Heart right ventricle (tissue), 16 donors: ENCODE measurements around the gene NAA25. TPM values are rescaled to one million over a fixed set of nuclear protein-coding genes. Genes with fewer than 3 reads are reported as not detected.

ENCODE experiments used
- ATAC-seq, 8 donors: fragments of 200-7000 bp; cut with Tn5 transposase; one replicate each; pipeline ENCODE4 v1.9.1; 2020; ENCODE audit warnings: mild to moderate bottlenecking in 8 of 8, moderate library complexity in 8 of 8, moderate number of reproducible peaks in 1 of 8
- DNase-seq, 2 donors: peaks; one replicate each; pipeline ENCODE4 v3.0.0-alpha.2; 2020
- H3K27ac ChIP-seq, 10 donors: fragments of 200-600 bp; sonication (generic) in 2 of 10; one replicate each; pipeline versions ENCODE4 v1.5.0 to v1.8.0; 2020 to 2022; ENCODE audit warnings: mild to moderate bottlenecking in 3 of 10
- H3K27me3 ChIP-seq, 7 donors: fragments of 200-600 bp; one replicate each; pipeline ENCODE4 v1.8.0; 2021 to 2022; ENCODE audit warnings: mild to moderate bottlenecking in 2 of 7
- H3K36me3 ChIP-seq, 9 donors: fragments of 200-600 bp; sonication (generic) in 1 of 9; one replicate each; pipeline versions ENCODE4 v1.5.0 to v1.8.0; 2020 to 2022; ENCODE audit warnings: mild to moderate bottlenecking in 2 of 9
- H3K4me1 ChIP-seq, 9 donors: fragments of 200-600 bp; sonication (generic) in 1 of 9; one replicate each; pipeline versions ENCODE4 v1.5.0 to v1.8.0; 2020 to 2022; ENCODE audit warnings: mild to moderate bottlenecking in 4 of 9
- H3K4me3 ChIP-seq, 10 donors: fragments of 200-600 bp; sonication (generic) in 2 of 10; one replicate each; pipeline versions ENCODE4 v1.5.0 to v1.8.0; 2020 to 2022; ENCODE audit warnings: mild to moderate bottlenecking in 7 of 10, moderate library complexity in 2 of 10
- H3K9me3 ChIP-seq, 11 donors: fragments of 200-600 bp in 10 of 11; sonication (generic) in 2 of 11; one replicate each; pipeline versions ENCODE4 v1.5.0 to v1.8.0; 2013 to 2022; ENCODE audit warnings: mild to moderate bottlenecking in 2 of 11, control low read depth in 1 of 11, moderate library complexity in 1 of 11
- CTCF ChIP-seq, 9 donors: fragments of 200-600 bp; sonication (generic) in 2 of 9; IDR thresholded peaks; one replicate each; pipeline versions ENCODE4 v1.5.0 to v1.8.0; 2021 to 2022; ENCODE audit warnings: antibody characterized with exemption in 9 of 9, mild to moderate bottlenecking in 5 of 9, moderate library complexity in 1 of 9
- WGBS, 2 donors: extraction: QIAGEN DNeasy Blood & Tissue Kit; methylation state at CpG; one replicate each; pipeline ENCODE4 v1.1.7; 2013; ENCODE audit warnings: inconsistent platforms in 1 of 2; 5-methylcytosine and 5-hydroxymethylcytosine counted together
- intact Hi-C, 10 donors: fragments of 100-400 bp; cut with DNase I; formaldehyde crosslinking; loops; one replicate each; pipeline versions ENCODE4 v1.11.1 to v1.14.2; 2022
- polyA plus RNA-seq, 2 donors: library from polyadenylated mRNA; stranded (reverse); fragments of 200-250 nt; gene quantifications; one replicate each; pipeline ENCODE4 v1.2.3, GENCODE V29; 2013
- total RNA-seq, 10 donors: library from RNA; stranded (reverse); fragmentation: NEBNext Ultra II Directional in 3 of 10; extraction: Animal tissue kit (Norgen Biotek cat#: 25700) in 3 of 10; gene quantifications; one replicate each; pipeline versions ENCODE4 v1.2.1 to v1.2.4, GENCODE V29; 2021 to 2023
- donor health status: Arrhythmogenic right ventricular cardiomyopathy.
- donor health status: ischemic (EF 13 %, LVEDD 7.1; RV severe dilation, severe dysfunction).
- donor health status: healthy with polysubstance abuse.
- donor health status: DM: no; HTN: yes; CAD: no.
- donor health status: DM: no; HTN: no; CAD: no.
- donor health status: ischemic (EF 25% LVEDD 6.9; RV normal size, moderate dysfunction).
- donor health status: ischemic (EF 25% LVEDD 5.7; RV mildly dilated, moderate dysfunction).
- donor health status: healthy.
- donor health status: DM: yes; HTN: yes; CAD: no.
- donor health status: Ischemic cardiomyopathy.
- donor health status: ischemic (EF 35%, LVEDD 5.7; RV mildly dilated, moderate dysfunction).
- donor health status: nonischemic (EF 11% LVEDD 7.7; RV severe dilation, severe dysfunction).
- donor health status: DM: yes; HTN: yes; CAD: no.
- donor health status: PGD.
- donor health status: ischemic (EF 29% LVEDD 5.4; RV normal size, mild dysfunction).
- donor health status: nonischemic (EF 23%, LVEDD 6.1; RV moderate dilation, normal function).

The NAA25 gene
- total and polyA plus RNA-seq, 12 donors = 3.6 to 26.3 (median 17.9) TPM

- DNase-seq = no peak
- WGBS, 2 donors = 88% methylated on average over 4 of the region's 4 CpGs
- no peak overlapping the region for H3K27ac ChIP-seq
- H3K4me1 ChIP-seq = peaks cover 0 to 4% (median 0%) of the 10 kb centered on the region in 9 donors
- no peaks in the 10 kb centered on the region for H3K9me3 ChIP-seq
- ATAC-seq = no peak
- peaks cover 0 to 100% (median 61%) of the 10 kb centered on the region in 9 donors for H3K36me3 ChIP-seq
- no peaks in the 10 kb centered on the region for H3K27me3 ChIP-seq
- no peak overlapping the region for H3K4me3 ChIP-seq
- no peak for TF ChIP-seq CTCF (IDR thresholded peaks at IDR 0.05)
- intact Hi-C loops = no loop called here
These were observed 73.3 kb downstream of the NAA25 start for GRCh38 chr12:112035219-112035785.

- Histone ChIP-seq H3K9me3 (no peaks in the 10 kb centered on the region), H3K4me1 (peaks cover 0 to 12% (median 0%) of the 10 kb centered on the region in 9 donors), H3K27ac (no peak overlapping the region), H3K36me3 (peaks cover 0 to 100% (median 50%) of the 10 kb centered on the region in 9 donors), H3K27me3 (no peaks in the 10 kb centered on the region), H3K4me3 (no peak overlapping the region)
- TF ChIP-seq CTCF (IDR thresholded peaks at IDR 0.05) = no peak
- ATAC-seq (no peak), DNase-seq (no peak)
- intact Hi-C loops = no loop called here
- 86 to 90% methylated on average over 5 of the region's 5 CpGs for WGBS, 2 donors
These were observed 76.3 kb downstream of the NAA25 start for GRCh38 chr12:112032292-112032691.

GRCh38 chr12:112031472-112031871 lies 77.1 kb downstream of the NAA25 start:
- H3K4me3 ChIP-seq = no peak overlapping the region
- H3K27ac ChIP-seq = no peak overlapping the region
- H3K9me3 ChIP-seq = no peaks in the 10 kb centered on the region
- H3K27me3 ChIP-seq = no peaks in the 10 kb centered on the region
- intact Hi-C loops = no loop called here
- ATAC-seq (no peak), DNase-seq (no peak)
- H3K36me3 ChIP-seq = peaks cover 0 to 97% (median 43%) of the 10 kb centered on the region in 9 donors
- H3K4me1 ChIP-seq = peaks cover 0 to 13% (median 0%) of the 10 kb centered on the region in 9 donors
- no peak for TF ChIP-seq CTCF (IDR thresholded peaks at IDR 0.05)
- 66 to 70% methylated on average over 2 of the region's 2 CpGs for WGBS, 2 donors

GRCh38 chr12:112029301-112029700 lies 79.3 kb downstream of the NAA25 start:
- Histone ChIP-seq H3K27me3 (no peaks in the 10 kb centered on the region), H3K9me3 (no peaks in the 10 kb centered on the region), H3K4me3 (no peak overlapping the region), H3K4me1 (peaks cover 0 to 21% (median 0%) of the 10 kb centered on the region in 9 donors), H3K36me3 (peaks cover 0 to 85% (median 22%) of the 10 kb centered on the region in 9 donors), H3K27ac (no peak overlapping the region)
- WGBS, 2 donors = 96 to 97% methylated on average over 2 of the region's 2 CpGs
- intact Hi-C loops = no loop called here
- DNase-seq (no peak), ATAC-seq (no peak)
- no peak for TF ChIP-seq CTCF (IDR thresholded peaks at IDR 0.05)
